ENCODE results near the gene RENBP.

RENBP gene

GRCh38 chrX:153955228-153955732, 10.8 kb upstream of the RENBP start:
- Histone ChIP-seq H3K9ac (ENCODE audit: low read depth, low read length, poor library complexity, severe bottlenecking) (no peak overlapping the region), H3K4me3 (ENCODE audit: low read length, poor library complexity, severe bottlenecking) (no peak overlapping the region), H3K9me3 (ENCODE audit: insufficient read depth, low read depth, low read length) (no peaks in the 10 kb centered on the region), H3K27me3 (ENCODE audit: insufficient read depth, low read length, poor library complexity, severe bottlenecking) (no peaks in the 10 kb centered on the region), H3K9me2 (replicated peaks; ENCODE audit: low read depth, low read length) (no peaks in the 10 kb centered on the region), H3K36me3 (ENCODE audit: insufficient read depth, low read length) (peaks cover 100% of the 10 kb centered on the region; the same call in 1 of the 2 replicates), H3K4me2 (ENCODE audit: low read depth, low read length, poor library complexity, severe bottlenecking) (no peak overlapping the region), H3K79me2 (ENCODE audit: insufficient read depth, low read length) (no peaks in the 10 kb centered on the region), H3F3A (ENCODE audit: low read depth) (no peaks in the 10 kb centered on the region), H4K20me1 (ENCODE audit: insufficient read depth, low read length, poor library complexity, severe bottlenecking) (peaks cover 5% of the 10 kb centered on the region), H2AFZ (ENCODE audit: low read length) (no peak overlapping the region), H3K4me1 (ENCODE audit: insufficient read depth, low read length, poor library complexity, severe bottlenecking) (no peaks in the 10 kb centered on the region)
- no peak for TF ChIP-seq EZH2phosphoT487 (IDR thresholded peaks at IDR 0.05; ENCODE audit: borderline replicate concordance)
- no peak for TF ChIP-seq CTCF (conservative IDR thresholded peaks at IDR 0.05; ENCODE audit: low read length)

- H3F3A ChIP-seq (ENCODE audit: low read depth) = no peaks in the 10 kb centered on the region
- H3K9me2 ChIP-seq (replicated peaks; ENCODE audit: low read depth, low read length) = no peaks in the 10 kb centered on the region
- H3K36me3 ChIP-seq (ENCODE audit: insufficient read depth, low read length) = peaks cover 100% of the 10 kb centered on the region; the same call in 1 of the 2 replicates
- H3K9ac ChIP-seq (ENCODE audit: low read depth, low read length, poor library complexity, severe bottlenecking) = no peak overlapping the region
- H3K4me2 ChIP-seq (ENCODE audit: low read depth, low read length, poor library complexity, severe bottlenecking) = no peak overlapping the region
- no peaks in the 10 kb centered on the region for H3K4me1 ChIP-seq (ENCODE audit: insufficient read depth, low read length, poor library complexity, severe bottlenecking)
- no peak overlapping the region for H3K4me3 ChIP-seq (ENCODE audit: low read length, poor library complexity, severe bottlenecking)
- H4K20me1 ChIP-seq (ENCODE audit: insufficient read depth, low read length, poor library complexity, severe bottlenecking) = peaks cover 5% of the 10 kb centered on the region
- TF ChIP-seq CTCF (conservative IDR thresholded peaks at IDR 0.05; ENCODE audit: low read length) (no peak), EZH2phosphoT487 (IDR thresholded peaks at IDR 0.05; ENCODE audit: borderline replicate concordance) (no peak)
- H3K27me3 ChIP-seq (ENCODE audit: insufficient read depth, low read length, poor library complexity, severe bottlenecking) = no peaks in the 10 kb centered on the region
- H3K79me2 ChIP-seq (ENCODE audit: insufficient read depth, low read length) = no peaks in the 10 kb centered on the region
- H3K9me3 ChIP-seq (ENCODE audit: insufficient read depth, low read depth, low read length) = no peaks in the 10 kb centered on the region
- H2AFZ ChIP-seq (ENCODE audit: low read length) = no peak overlapping the region
Measured at GRCh38 chrX:153954558-153955227, 10.2 kb upstream of the RENBP start.

- Histone ChIP-seq H3K27me3 (ENCODE audit: insufficient read depth, low read length, poor library complexity, severe bottlenecking) (no peaks in the 10 kb centered on the region), H4K20me1 (ENCODE audit: insufficient read depth, low read length, poor library complexity, severe bottlenecking) (peaks cover 5% of the 10 kb centered on the region), H3K79me2 (ENCODE audit: insufficient read depth, low read length) (no peaks in the 10 kb centered on the region), H3F3A (ENCODE audit: low read depth) (no peaks in the 10 kb centered on the region), H3K4me3 (ENCODE audit: low read length, poor library complexity, severe bottlenecking) (no peak overlapping the region), H3K9me2 (replicated peaks; ENCODE audit: low read depth, low read length) (no peaks in the 10 kb centered on the region), H3K36me3 (ENCODE audit: insufficient read depth, low read length) (peaks cover 97% of the 10 kb centered on the region; the same call in 1 of the 2 replicates), H3K4me2 (ENCODE audit: low read depth, low read length, poor library complexity, severe bottlenecking) (no peak overlapping the region), H3K9me3 (ENCODE audit: insufficient read depth, low read depth, low read length) (no peaks in the 10 kb centered on the region), H3K9ac (ENCODE audit: low read depth, low read length, poor library complexity, severe bottlenecking) (no peak overlapping the region), H3K4me1 (ENCODE audit: insufficient read depth, low read length, poor library complexity, severe bottlenecking) (no peaks in the 10 kb centered on the region), H2AFZ (ENCODE audit: low read length) (no peak overlapping the region)
- TF ChIP-seq CTCF (conservative IDR thresholded peaks at IDR 0.05; ENCODE audit: low read length) (no peak; the same call in 1 of the 2 replicates), EZH2phosphoT487 (IDR thresholded peaks at IDR 0.05; ENCODE audit: borderline replicate concordance) (no peak)
Measured at GRCh38 chrX:153953892-153954557, 9.6 kb upstream of the RENBP start.
